Tibial nerve (tissue), 4 donors: Measurements from ENCODE around the gene PROSER2. TPM values are rescaled to one million over a fixed set of nuclear protein-coding genes. Genes with fewer than 3 reads are reported as not detected.

Source experiments
- DNase-seq, 2 donors: peaks; one replicate each; pipeline ENCODE4 v3.0.0-alpha.2; 2019; ENCODE audit warnings: low spot score in 2 of 2
- H3K27ac ChIP-seq, 4 donors: fragments of 200-600 bp; sonication (generic) in 3 of 4; one replicate each; pipeline ENCODE4 v1.5.1; 2017 to 2019; ENCODE audit warnings: mild to moderate bottlenecking in 1 of 4
- H3K27me3 ChIP-seq, 2 donors: fragments of 200-600 bp; sonication (generic) in 1 of 2; one replicate each; pipeline versions ENCODE4 v1.5.1 to v1.6.0; 2017 to 2019
- H3K36me3 ChIP-seq, 3 donors: fragments of 200-600 bp; sonication (generic); one replicate each; pipeline ENCODE4 v1.5.1; 2018 to 2019
- H3K4me1 ChIP-seq, 4 donors: fragments of 200-600 bp; sonication (generic) in 3 of 4; one replicate each; pipeline ENCODE4 v1.5.1; 2017 to 2019
- H3K4me3 ChIP-seq, 4 donors: fragments of 200-600 bp; sonication (generic) in 3 of 4; one replicate each; pipeline ENCODE4 v1.5.1; 2017 to 2019; ENCODE audit warnings: mild to moderate bottlenecking in 1 of 4, moderate library complexity in 1 of 4
- H3K9me3 ChIP-seq, 4 donors: fragments of 200-600 bp; sonication (generic) in 3 of 4; one replicate each; pipeline ENCODE4 v1.5.1; 2017 to 2019
- CTCF ChIP-seq, 5 experiments: fragments of 200-600 bp in 3 of 5; fragments of 450-650 bp in 2 of 5; sonication (generic) in 3 of 5; IDR thresholded peaks; one replicate each; pipeline ENCODE4 v1.5.1; 2016 to 2019; ENCODE audit warnings: antibody characterized with exemption in 5 of 5, mild to moderate bottlenecking in 3 of 5, moderate library complexity in 2 of 5
- EP300 ChIP-seq, 2 donors: sonication (generic); formaldehyde crosslinking; IDR thresholded peaks; one replicate each; pipeline ENCODE4 v1.6.1; 2017; ENCODE audit warnings: antibody characterized with exemption in 2 of 2, mild to moderate bottlenecking in 1 of 2
- POLR2A ChIP-seq, 2 donors: fragments of 450-650 bp; IDR thresholded peaks; one replicate each; pipeline ENCODE4 v1.6.1; 2017; ENCODE audit warnings: antibody characterized with exemption in 2 of 2, mild to moderate bottlenecking in 2 of 2, moderate library complexity in 2 of 2
- WGBS, 2 donors: methylation state at CpG; one replicate each; pipeline ENCODE4 v1.1.5; 2018; 5-methylcytosine and 5-hydroxymethylcytosine counted together
- total RNA-seq, 4 donors: library from RNA; depleted of rRNA; stranded (reverse); fragments of >200 nt; gene quantifications; one replicate each; pipeline ENCODE4 v1.1.0, GENCODE V29; 2016

The PROSER2 gene
- total RNA-seq, 4 donors from 2014 or later: 71.1 to 98.4 (median 75.6) TPM

DNA sequence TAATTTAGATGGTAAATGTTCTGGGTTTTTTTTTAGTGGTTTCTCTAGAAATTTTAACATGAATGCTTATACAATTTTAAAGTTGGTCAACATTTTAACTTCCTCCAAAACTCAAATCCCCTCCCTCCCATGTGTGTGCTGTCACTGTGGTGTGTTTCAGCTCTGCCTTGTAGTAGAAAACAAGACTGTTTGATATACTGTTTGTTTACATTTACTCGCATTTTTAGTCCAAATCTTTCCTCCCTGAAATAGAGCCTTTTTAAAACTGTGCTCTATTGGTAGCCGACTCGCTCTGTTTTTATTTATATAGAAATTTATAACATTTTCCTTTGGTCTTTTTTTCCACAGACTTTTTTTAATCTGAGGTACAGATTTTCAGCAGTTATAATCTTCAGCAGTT, 19.3 kb downstream of the PROSER2 start:
- 69 to 78% methylated on average over 3 of the region's 3 CpGs for WGBS, 2 donors
- no peaks in the 10 kb centered on the region for H3K27me3 ChIP-seq
- H3K36me3 ChIP-seq: peaks cover 0 to 5% (median 0%) of the 10 kb centered on the region in 3 donors
- H3K4me1 ChIP-seq: peaks cover 0 to 20% (median 0%) of the 10 kb centered on the region in 4 donors
- no peak overlapping the region for H3K4me3 ChIP-seq
- TF ChIP-seq CTCF (IDR thresholded peaks at IDR 0.05) (no peak), POLR2A (IDR thresholded peaks at IDR 0.05) (no peak), EP300 (IDR thresholded peaks at IDR 0.05) (no peak)
- DNase-seq: no peak
- no peaks in the 10 kb centered on the region for H3K9me3 ChIP-seq
- no peak overlapping the region for H3K27ac ChIP-seq

DNA sequence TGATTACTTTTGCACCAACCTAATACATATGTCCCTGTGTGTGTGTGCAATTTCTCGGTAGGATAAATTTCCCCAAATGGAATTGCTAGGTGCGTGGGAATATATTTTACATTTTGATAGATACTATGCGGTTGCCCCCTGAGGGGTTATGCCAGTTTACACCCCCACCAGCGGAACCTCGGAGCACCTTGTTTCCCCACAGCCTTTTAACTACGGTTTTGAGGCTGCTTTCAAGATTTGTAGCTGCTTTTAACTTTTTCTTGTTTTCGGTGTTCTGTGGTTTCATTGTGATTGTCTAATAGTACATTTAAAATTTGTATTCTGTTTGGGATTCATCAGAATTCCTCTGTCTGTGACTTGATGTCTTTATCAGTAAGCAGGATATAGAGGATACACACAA, 22.0 kb downstream of the PROSER2 start:
- H3K4me3 ChIP-seq: no peak overlapping the region
- no peak for DNase-seq
- peaks cover 0 to 12% (median 0%) of the 10 kb centered on the region in 4 donors for H3K4me1 ChIP-seq
- H3K27ac ChIP-seq: no peak overlapping the region
- H3K9me3 ChIP-seq: no peaks in the 10 kb centered on the region
- H3K36me3 ChIP-seq: peaks cover 0 to 17% (median 0%) of the 10 kb centered on the region in 3 donors
- TF ChIP-seq POLR2A (IDR thresholded peaks at IDR 0.05) (no peak), EP300 (IDR thresholded peaks at IDR 0.05) (no peak), CTCF (IDR thresholded peaks at IDR 0.05) (no peak)
- H3K27me3 ChIP-seq: no peaks in the 10 kb centered on the region
- WGBS, 2 donors: 86 to 90% methylated on average over 7 of the region's 7 CpGs

- Histone ChIP-seq H3K27ac (no peak overlapping the region), H3K36me3 (peaks cover 0 to 32% (median 0%) of the 10 kb centered on the region in 3 donors), H3K4me1 (peaks cover 0 to 12% (median 0%) of the 10 kb centered on the region in 4 donors), H3K9me3 (no peaks in the 10 kb centered on the region), H3K27me3 (no peaks in the 10 kb centered on the region), H3K4me3 (no peak overlapping the region)
- 56 to 70% methylated on average over 8 of the region's 8 CpGs for WGBS, 2 donors
- TF ChIP-seq EP300 (IDR thresholded peaks at IDR 0.05): no peak
- no peak for TF ChIP-seq POLR2A (IDR thresholded peaks at IDR 0.05)
- no peak for TF ChIP-seq CTCF (IDR thresholded peaks at IDR 0.05)
- DNase-seq: no peak
These were observed 23.4 kb downstream of the PROSER2 start for GRCh38 chr10:11846542-11846941.

DNA sequence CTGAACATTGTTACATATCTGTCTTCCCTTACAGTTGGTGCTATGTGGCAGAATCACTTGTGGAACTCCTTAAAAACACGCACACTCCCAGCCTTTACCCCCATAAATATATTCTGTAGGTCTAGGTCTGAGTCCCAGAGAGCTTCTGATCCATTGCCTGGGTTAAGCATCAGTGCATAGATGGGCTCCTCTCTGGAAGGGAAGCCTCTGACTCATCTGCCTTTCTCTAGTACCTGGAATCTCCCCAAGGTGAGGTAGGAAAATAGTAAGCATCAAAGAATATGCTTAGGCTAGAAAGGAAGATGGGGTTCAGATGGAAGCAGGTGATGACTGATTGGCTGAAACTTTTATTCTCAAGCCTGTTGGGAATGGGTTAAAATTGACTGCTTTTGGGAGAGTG, 26.1 kb downstream of the PROSER2 start:
- H3K27me3 ChIP-seq: no peaks in the 10 kb centered on the region
- peaks cover 0 to 12% (median 0%) of the 10 kb centered on the region in 4 donors for H3K4me1 ChIP-seq
- no peak overlapping the region for H3K27ac ChIP-seq
- no peak overlapping the region for H3K4me3 ChIP-seq
- TF ChIP-seq EP300 (IDR thresholded peaks at IDR 0.05): no peak
- no peak for TF ChIP-seq CTCF (IDR thresholded peaks at IDR 0.05)
- no peak for TF ChIP-seq POLR2A (IDR thresholded peaks at IDR 0.05)
- H3K36me3 ChIP-seq: peaks cover 0 to 59% (median 0%) of the 10 kb centered on the region in 3 donors
- 86 to 100% methylated on average over 1 of the region's 1 CpG for WGBS, 2 donors
- no peak for DNase-seq
- no peaks in the 10 kb centered on the region for H3K9me3 ChIP-seq

DNA sequence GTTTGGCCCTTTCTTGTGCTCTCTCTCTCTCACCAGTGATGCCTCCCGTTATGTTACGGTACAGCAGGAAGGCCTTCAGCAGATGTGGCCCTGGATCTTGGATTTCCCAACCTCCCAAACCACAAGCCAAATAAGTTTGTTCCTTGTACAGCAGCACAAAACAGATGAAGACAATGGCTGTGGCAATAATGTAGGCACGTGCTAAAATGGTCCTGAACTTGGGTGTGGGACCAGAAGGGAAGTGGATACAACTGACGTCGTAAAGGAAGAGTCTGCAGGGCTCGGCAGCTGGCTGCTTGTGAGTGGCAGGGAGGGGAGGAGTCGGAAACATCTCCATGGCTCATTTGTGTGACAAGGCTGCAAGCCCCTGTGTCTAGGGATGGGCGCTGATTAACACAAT, 26.8 kb downstream of the PROSER2 start:
- no peaks in the 10 kb centered on the region for H3K27me3 ChIP-seq
- 64 to 80% methylated on average over 8 of the region's 8 CpGs for WGBS, 2 donors
- no peak overlapping the region for H3K27ac ChIP-seq
- H3K4me3 ChIP-seq: no peak overlapping the region
- H3K4me1 ChIP-seq: peaks cover 0 to 9% (median 0%) of the 10 kb centered on the region in 4 donors
- peaks cover 0 to 60% (median 0%) of the 10 kb centered on the region in 3 donors for H3K36me3 ChIP-seq
- peak in 1 of 2 donors; percentile 30 for DNase-seq
- TF ChIP-seq EP300 (IDR thresholded peaks at IDR 0.05): peak in 1 of 2 donors; percentile 61
- no peak for TF ChIP-seq CTCF (IDR thresholded peaks at IDR 0.05)
- no peak for TF ChIP-seq POLR2A (IDR thresholded peaks at IDR 0.05)
- no peaks in the 10 kb centered on the region for H3K9me3 ChIP-seq
